Body of pancreas (tissue), 4 donors: ENCODE measurements around the gene SRM. TPM values are rescaled to one million over a fixed set of nuclear protein-coding genes. Genes with fewer than 3 reads are reported as not detected.
"Not testable (repeated sequence)": the region's sequence is repeated elsewhere in the genome, so short reads cannot be mapped to it uniquely, and the experiment has no call there.

Experiments
- ATAC-seq: fragments of 150-250 bp; one replicate; pipeline ENCODE4 v1.9.1; 2016
- DNase-seq, 4 donors: peaks; one replicate each; pipeline ENCODE4 v3.0.0-alpha.2; 2019
- H3K27ac ChIP-seq, 4 donors: fragments of 200-600 bp; sonication (generic); 1 replicate in 3 of 4; 2 replicates in 1 of 4; pipeline versions ENCODE4 v1.5.1 to v1.6.1; 2016 to 2019; ENCODE audit warnings: mild to moderate bottlenecking in 1 of 4, mixed read lengths in 1 of 4, moderate library complexity in 1 of 4
- H3K27me3 ChIP-seq, 2 donors: fragments of 200-600 bp; sonication (generic); one replicate each; pipeline ENCODE4 v1.6.0; 2016; ENCODE audit warnings: mild to moderate bottlenecking in 1 of 2
- H3K36me3 ChIP-seq, 2 donors: fragments of 200-600 bp; sonication (generic); replicated peaks in 1 of 2; 2 replicates each; pipeline ENCODE4 v1.5.1; 2016; ENCODE audit warnings: low read depth in 2 of 2; ENCODE audit not compliant: insufficient read depth in 1 of 2
- H3K4me1 ChIP-seq: fragments of 200-600 bp; sonication (generic); one replicate; pipeline ENCODE4 v1.6.0; 2016
- H3K4me3 ChIP-seq, 2 donors: fragments of 200-600 bp; sonication (generic); 1 replicate in 1 of 2; 2 replicates in 1 of 2; pipeline ENCODE4 v1.5.1; 2016 to 2019
- H3K9me3 ChIP-seq, 3 donors: fragments of 200-600 bp; sonication (generic); 1 replicate in 2 of 3; 2 replicates in 1 of 3; pipeline ENCODE4 v1.5.1; 2016
- CTCF ChIP-seq, 7 experiments: fragments of 450-650 bp in 4 of 7; fragments of 200-600 bp in 3 of 7; sonication (generic) in 3 of 7; IDR thresholded peaks; one replicate each; pipeline ENCODE4 v1.5.1; 2016 to 2019; ENCODE audit warnings: antibody characterized with exemption in 7 of 7
- POLR2A ChIP-seq, 3 donors: fragments of 450-650 bp; IDR thresholded peaks; one replicate each; pipeline ENCODE4 v1.6.1; 2016; ENCODE audit warnings: antibody characterized with exemption in 3 of 3, mild to moderate bottlenecking in 2 of 3
- WGBS, 2 donors: methylation state at CpG; one replicate each; pipeline ENCODE4 v1.1.5; 2017; 5-methylcytosine and 5-hydroxymethylcytosine counted together
- intact Hi-C: fragments of 100-400 bp; cut with DNase I; formaldehyde crosslinking; loops from one replicate; pipeline ENCODE4 v1.15.1; 2023
- total RNA-seq, 2 donors: library from RNA; depleted of rRNA; stranded (reverse); fragments of >200 nt; gene quantifications; one replicate each; pipeline ENCODE4 v1.1.0, GENCODE V29; 2016

SRM gene
- total RNA-seq, 2 donors from 2014 or later = 50.3 to 159 TPM

DNA sequence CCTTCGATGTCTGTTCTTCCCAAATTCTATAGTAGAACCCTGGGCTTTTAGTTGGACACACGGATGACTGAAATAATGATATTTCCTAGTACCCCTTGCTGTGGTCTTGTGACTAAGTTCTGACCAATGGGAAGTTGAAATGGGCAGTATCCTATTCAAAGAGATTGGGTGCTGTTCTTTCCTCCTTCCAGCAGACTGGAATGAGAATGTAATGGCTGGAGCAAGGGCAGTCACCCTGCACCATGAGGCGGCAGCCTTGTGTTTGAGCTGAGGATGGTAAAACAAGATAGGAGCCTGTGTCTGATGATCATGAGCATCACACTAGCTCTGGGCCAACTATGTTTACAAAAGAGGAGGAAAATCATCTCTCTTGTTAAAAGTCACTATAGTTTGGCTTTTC is 5.1 kb upstream of the SRM start:
- WGBS, 2 donors = 92 to 98% methylated on average over 3 of the region's 3 CpGs
- Histone ChIP-seq H3K27ac (no peak overlapping the region), H3K36me3 (peaks cover 7 to 22% of the 10 kb centered on the region in 2 donors), H3K4me1 (peaks cover 18% of the 10 kb centered on the region), H3K27me3 (no peaks in the 10 kb centered on the region), H3K9me3 (no peaks in the 10 kb centered on the region), H3K4me3 (no peak overlapping the region)
- intact Hi-C loops = no loop called here
- DNase-seq (no peak), ATAC-seq (no peak)
- TF ChIP-seq POLR2A (IDR thresholded peaks at IDR 0.05) = no peak
- TF ChIP-seq CTCF (IDR thresholded peaks at IDR 0.05) = no peak

DNA sequence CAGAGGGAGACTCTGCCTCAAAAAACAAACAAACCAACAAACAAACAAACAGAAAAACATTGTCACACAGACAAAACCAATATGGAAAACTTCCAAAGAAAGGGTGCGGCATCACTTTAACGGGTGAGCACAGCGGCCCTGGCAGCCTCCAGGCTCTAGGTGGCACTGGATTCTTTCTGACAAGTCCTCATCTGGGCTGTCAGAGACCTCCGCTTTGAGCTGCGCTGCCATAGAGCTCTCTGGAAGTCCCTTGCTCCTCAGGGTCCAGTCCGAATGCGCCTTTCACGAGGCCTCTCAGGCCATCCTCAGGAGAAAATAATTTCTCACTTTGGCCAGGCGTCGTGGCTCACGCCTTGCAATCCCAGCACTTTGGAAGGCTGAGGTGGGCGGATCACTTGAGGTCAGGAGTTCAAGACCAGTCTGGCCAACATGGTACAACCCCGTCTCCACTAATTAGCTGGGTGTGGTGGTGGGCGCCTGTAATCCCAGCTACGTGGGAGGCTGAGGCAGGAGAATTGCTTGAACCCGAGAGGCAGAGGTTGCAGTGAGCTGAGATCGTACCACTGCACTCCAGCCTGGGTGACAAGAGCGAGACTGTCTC is 4.2 kb upstream of the SRM start:
- ATAC-seq, H3K9me3 ChIP-seq, H3K4me3 ChIP-seq, H3K27me3 ChIP-seq, intact Hi-C loops, H3K27ac ChIP-seq: not testable (repeated sequence)
- 89 to 93% methylated on average over 17 to 18 of the region's 18 CpGs for WGBS, 2 donors
- Histone ChIP-seq H3K4me1 (peaks cover 21% of the 10 kb centered on the region), H3K36me3 (peaks cover 7 to 20% of the 10 kb centered on the region in 2 donors)
- peak in 1 of 4 donors; percentile 6 for DNase-seq

DNA sequence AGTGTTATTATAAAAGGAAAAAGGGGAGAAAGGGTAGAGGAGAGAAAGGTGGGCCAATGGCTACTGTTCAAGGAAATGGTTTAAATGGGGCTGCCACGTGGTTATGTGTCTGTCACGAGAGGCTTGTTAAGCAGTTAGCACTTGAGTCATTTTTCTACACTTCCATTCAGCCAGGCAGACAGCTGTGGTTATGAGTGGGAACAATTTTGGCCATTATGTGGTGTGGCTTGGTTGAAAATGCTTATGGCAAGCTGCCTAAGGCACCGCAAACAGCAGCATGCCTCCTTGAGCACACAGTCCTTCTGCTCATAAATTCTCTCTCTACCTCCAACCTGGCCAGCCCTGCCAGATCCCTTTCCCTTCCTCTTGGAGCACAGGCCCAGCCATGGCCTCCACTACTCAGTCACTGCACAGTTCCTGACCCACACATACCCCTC is 3.2 kb upstream of the SRM start:
- intact Hi-C loops = no loop called here
- WGBS, 2 donors = 67 to 75% methylated on average over 3 of the region's 3 CpGs
- Histone ChIP-seq H3K4me3 (no peak overlapping the region), H3K27ac (peak overlapping the region in 1 of 4 donors; percentile 17), H3K4me1 (peaks cover 31% of the 10 kb centered on the region), H3K36me3 (peaks cover 4 to 11% of the 10 kb centered on the region in 2 donors), H3K27me3 (no peaks in the 10 kb centered on the region), H3K9me3 (no peaks in the 10 kb centered on the region)
- ATAC-seq (no peak), DNase-seq (peak in 1 of 4 donors; percentile 4)
- TF ChIP-seq CTCF (IDR thresholded peaks at IDR 0.05) = no peak
- TF ChIP-seq POLR2A (IDR thresholded peaks at IDR 0.05) = no peak

DNA sequence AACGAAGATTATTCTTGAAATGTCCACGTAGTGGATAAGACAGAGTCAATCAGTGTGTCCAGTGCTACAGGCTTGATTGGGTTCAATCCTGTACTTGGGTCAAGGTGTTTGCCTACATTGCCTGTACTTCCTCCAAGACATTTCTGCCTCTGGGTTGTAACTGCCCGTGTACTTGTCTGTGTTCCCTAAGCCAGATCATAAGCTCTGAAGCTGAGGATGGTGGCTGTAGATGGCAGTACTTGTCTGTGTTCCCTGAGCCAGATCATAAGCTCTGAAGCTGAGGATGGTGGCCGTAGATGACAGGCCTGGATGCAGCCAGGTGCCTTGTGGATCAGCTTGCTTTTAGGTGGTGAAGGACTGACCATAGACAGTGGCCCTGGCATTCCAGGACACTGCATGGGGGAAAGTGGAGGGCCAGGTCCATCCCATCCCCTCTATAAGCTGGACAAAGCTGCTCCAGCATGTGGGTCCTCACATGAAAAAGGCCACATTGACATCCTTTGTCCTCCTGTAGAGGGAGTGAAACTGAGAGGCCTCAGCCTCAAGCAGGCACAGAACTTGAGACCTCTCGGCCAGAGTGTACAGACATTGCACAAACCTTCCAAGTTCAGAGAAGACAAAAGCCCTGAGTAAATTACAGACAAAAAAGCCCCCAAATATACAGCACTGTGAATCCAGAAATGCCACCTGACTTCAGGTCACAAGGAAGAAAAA is 2.0 kb upstream of the SRM start:
- TF ChIP-seq CTCF (IDR thresholded peaks at IDR 0.05) = no peak
- TF ChIP-seq POLR2A (IDR thresholded peaks at IDR 0.05) = no peak
- WGBS, 2 donors = 40 to 54% methylated on average over 3 to 5 of the region's 5 CpGs
- Histone ChIP-seq H3K9me3 (no peaks in the 10 kb centered on the region), H3K27me3 (no peaks in the 10 kb centered on the region), H3K36me3 (peaks cover 0 to 7% of the 10 kb centered on the region in 2 donors), H3K27ac (peak overlapping the region in 2 of 4 donors; percentile 76 to 78), H3K4me3 (no peak overlapping the region), H3K4me1 (peaks cover 41% of the 10 kb centered on the region)
- peak in 1 of 4 donors; percentile 3 for DNase-seq
- intact Hi-C loops = no loop called here
- no peak for ATAC-seq

DNA sequence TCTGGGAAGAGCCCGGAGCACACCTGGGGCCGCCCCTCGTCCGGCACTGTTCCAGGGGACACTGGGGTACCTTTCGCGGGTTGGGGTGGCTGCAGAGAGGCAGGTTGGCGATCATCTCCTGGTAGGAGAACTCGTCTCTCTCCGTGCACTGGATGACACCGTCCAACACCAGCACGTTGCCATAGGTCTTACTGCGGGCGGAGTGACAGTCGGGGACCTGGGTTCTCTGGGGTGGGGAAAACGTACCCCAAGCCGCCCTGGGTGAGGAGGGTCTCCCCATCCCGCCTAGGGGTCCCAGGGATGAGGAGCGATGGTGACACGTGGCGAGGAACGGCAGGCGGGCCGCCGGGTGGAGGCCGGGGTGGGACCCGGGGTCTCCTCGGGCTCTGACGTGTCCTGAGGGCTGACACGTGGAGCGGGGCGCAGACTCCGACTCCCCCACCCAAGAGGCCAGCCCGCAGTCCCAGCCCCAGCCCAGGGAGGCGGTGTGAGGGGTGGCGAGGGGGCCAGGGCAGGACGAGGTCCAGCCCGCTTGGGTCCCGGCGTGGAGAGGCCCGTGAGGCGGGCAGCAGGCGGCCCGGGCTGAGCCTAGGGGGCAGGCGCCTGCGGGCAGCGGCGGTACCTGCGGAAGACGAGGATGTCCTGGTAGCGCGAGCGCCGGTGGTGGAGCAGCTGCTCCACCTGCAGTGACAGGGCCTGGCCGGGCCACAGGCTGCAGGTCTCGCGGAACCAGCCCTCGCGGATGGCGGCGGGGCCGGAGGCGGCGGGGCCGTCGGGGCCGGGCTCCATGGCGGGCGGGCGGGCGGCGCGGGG is 457 bp downstream of the SRM start:
- intact Hi-C loops = no loop called here
- DNase-seq (peak in 2 of 4 donors; percentile 8 to 28), ATAC-seq (peak; percentile 28)
- Histone ChIP-seq H3K4me3 (peak overlapping the region; percentile 92 to 99), H3K4me1 (peaks cover 41% of the 10 kb centered on the region), H3K27me3 (no peaks in the 10 kb centered on the region), H3K9me3 (no peaks in the 10 kb centered on the region), H3K27ac (peak overlapping the region; percentile 46 to 76 (median 70)), H3K36me3 (peaks cover 0 to 7% of the 10 kb centered on the region in 2 donors)
- TF ChIP-seq POLR2A (IDR thresholded peaks at IDR 0.05) = no peak
- no peak for TF ChIP-seq CTCF (IDR thresholded peaks at IDR 0.05)
- WGBS, 2 donors = 0 to 1% methylated on average over 2 to 42 of the region's 72 CpGs
